DMS 273 (cell line): ENCODE measurements around the gene ME3.

ENCODE experiments used
- DNase-seq: peaks from one replicate; lab custom pipeline; 2025; ENCODE audit not compliant: unreplicated experiment; lab: John Stamatoyannopoulos, UW

The ME3 gene

DNA sequence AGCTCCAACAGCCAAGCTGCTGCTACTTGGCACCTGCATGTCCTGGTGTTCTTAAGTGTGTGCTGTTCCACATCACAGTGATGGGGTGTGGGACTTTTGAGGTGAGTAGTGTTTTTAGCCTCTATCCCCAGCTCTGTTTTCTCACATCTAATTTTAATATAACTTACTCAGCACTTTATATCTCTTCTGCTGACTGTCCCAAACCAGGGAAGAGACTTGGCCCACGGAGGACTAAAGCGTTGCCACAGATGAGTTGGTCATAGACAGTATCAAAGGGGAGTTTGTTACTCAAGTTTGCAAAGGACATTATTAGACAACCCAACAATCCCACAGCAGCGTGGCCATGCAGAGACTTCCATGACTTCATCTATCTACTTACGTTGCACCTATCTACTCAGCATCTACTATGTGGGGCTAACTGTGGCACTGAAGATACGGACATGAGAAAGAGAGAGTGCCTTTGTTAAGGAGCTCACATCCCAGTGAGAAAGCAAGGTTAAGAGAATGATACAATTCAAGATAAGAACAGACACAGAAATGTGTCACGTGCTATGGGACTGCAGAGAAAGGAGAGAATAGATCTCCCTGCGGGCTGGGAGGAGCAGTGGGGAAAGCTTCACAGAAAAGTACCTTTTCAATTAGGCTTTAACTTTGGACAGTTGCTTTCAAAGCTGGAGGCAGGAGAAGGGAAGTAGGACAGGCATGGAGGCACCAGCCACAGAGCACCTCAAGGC, 82.4 kb downstream of the ME3 start:
- DNase-seq: no peak

DNA sequence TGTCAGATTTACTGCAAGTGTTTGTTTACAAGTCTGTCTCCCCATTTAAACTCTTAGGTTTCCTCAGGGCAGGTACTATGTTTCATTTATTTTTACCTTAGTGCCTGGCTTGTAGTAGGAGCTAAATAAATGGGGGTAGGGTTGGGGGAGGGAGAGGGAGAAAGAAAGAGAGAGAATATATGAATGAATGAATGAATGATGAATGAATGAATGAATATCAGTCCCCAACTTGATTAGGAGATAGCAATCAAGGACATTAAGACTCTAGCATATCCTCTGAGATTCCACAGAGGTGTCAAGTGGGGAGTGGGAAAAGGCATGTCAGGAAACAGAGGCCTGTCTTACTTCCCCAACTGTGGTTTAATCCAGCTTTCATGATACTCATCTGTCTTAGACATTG, 83.2 kb downstream of the ME3 start:
- no peak for DNase-seq

DNA sequence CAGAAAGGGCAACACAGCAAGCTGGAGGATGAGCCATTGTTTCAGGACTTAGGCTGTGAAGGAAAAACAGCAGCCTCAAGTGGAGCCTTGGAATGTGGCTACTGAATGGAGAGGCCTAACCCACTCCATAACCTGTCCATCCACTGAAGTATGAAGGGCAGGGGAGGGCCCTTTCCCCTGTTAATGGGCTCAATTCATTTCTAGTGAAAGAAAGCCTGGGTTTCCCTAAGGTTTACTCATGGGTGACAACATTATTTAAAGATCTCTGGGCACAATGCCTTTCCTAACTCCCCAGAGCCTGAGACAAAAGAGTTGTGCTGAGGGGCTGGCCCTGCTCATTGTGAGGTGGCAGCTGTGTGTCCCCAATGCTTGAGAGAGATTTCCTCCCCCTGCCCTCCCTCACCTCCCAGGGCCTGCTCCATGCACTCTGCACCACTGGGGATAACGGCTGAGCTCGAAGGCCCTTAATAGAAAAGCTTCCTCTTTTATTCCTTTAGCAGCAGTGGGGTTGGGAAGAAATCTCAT, 83.8 kb downstream of the ME3 start:
- DNase-seq: no peak

DNA sequence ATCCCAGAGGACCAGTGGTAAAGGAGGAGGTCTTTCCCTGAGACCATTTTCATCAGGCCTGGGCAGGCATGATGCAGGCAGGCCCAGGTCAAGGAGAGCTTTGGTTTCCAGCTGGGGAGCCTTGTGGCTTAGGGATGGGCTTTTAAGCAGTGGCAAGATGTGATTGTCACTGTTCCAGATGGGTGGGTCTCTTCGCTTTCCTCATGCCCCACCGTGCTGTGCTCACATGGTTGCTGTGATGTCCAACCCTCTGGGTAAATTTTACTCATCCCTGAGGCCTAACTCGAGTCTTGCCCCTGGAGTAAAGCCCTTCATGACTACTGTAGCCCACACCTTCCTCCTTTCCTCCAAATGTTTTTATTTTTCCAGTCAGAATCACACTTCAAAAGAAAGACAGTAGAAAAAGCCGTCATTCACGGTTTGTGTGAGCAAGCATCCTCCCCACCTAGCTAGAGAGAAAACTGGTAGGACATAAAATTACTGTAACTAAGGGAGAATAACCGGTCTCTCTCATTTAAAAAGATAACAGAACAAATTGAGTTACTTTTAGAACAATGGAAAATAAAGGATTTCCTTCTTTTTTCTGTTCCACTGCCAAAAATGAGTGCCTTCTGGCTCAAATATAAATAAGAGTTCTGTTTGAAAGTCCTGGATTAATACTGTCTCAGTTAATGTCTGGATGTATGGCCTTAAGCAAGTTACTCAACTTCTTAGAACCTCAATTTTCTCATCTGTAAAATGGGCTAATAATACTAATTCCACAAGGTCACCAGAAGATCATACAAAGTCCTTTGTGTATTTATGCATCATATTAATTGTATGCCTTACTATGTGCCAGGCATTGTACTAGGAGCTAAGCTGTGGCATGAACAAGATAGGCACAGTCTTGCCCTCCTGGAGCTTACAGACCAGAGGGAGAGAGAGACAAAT, 84.9 kb downstream of the ME3 start:
- DNase-seq: peak; percentile 2

DNA sequence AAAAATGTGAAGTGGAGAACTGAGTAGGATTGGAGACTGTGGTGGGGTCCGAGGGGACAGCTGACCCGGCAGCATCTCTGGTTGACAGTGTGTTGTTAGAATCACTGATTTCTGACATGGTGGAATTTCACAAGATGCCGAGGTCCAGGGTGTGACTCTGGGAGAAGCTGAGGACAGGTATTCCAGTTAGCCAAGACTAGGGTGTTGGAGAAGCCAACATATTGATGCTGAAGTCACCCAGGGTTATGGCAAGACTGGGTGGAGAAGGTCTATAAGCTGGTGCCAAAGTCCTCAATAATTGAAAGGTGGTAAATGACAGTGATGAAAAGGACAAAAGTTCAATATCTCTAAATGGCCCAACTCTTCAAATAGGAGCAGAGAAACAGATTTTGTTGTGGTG, 86.1 kb downstream of the ME3 start:
- no peak for DNase-seq

DNA sequence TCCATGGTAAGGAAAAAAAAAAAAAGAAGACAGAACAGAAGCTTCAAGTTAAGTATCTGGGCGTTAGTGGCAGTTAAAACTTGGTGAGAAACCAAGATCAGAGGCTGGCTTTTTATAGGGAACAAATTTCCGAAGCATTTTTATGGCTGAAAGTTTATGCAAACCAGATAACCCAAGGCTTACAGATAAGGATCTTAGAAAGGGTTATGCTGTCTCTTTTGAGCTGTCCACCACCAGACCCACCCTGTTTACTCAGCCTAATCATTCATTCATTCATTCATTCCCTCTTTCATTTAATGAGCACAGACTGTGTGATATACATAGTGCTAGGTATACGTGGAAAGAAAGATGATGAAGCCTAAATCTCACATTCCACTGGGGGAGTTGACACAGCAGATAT, 89.5 kb downstream of the ME3 start:
- no peak for DNase-seq

DNA sequence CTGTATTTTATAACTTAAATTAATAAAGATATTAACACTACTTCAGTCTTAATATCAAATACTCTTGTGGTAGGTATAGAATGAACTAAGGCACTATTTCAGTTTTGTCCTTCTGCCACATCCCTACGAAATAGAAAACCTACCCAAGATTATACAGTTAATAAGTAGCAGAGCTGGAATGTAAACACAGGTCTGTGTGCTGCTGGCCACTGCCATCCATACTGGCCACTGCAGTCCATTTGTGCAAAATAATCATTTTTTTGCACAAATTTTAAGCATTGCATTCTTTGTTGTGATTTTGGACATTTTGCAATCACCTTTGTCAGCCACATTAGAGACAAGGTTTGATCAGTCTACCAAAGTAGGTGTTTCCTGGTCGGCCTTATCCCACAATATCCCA, 91.9 kb downstream of the ME3 start:
- DNase-seq: no peak

DNA sequence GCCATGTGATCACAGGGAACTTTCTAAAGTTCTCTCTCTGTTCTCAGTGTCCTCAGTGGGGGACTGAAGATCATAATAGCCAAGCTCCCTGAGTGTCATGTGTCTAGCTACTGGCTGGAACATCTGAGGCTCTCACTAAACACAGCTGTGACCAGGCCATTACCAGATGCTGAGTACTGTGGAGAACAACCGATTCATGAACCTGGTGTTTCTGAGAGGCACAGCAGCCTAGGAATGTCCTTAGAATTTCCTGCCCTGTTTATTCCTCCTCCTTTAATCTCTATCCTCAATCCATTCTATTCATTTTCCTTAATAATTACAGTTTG, 93.0 kb downstream of the ME3 start:
- peak; percentile 20 for DNase-seq

DNA sequence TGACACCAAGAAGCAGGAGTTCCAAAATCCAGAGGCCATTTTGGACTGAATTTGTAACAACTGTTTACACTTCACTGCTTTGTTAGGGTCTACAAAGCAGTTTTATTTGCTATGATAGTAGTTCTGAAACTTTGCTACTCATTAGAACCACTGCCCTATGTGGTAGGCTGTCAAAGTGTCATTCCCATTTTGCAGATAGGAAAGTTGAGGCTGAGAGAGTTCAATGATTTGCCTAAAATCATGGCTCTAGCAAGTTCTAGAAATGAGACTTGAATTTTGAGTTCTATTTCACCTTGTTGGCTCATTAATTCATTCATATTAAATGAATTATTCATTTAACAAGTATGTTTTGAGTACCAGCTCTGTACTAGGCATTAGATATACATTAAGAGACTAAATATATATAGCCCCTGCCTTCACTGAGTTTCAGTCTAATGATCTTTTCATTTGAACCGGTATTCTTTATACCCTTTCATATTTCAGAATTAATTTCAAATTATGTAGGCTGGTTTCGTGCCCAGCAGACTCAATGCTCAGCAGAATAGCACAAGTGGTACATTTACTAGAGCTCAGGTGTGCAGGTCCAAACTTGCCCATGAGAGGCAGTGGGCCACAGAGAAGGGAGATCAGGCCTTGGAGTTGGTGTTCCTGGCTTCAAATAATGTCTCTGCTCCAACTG, 93.5 kb downstream of the ME3 start:
- DNase-seq: peak; percentile 20

DNA sequence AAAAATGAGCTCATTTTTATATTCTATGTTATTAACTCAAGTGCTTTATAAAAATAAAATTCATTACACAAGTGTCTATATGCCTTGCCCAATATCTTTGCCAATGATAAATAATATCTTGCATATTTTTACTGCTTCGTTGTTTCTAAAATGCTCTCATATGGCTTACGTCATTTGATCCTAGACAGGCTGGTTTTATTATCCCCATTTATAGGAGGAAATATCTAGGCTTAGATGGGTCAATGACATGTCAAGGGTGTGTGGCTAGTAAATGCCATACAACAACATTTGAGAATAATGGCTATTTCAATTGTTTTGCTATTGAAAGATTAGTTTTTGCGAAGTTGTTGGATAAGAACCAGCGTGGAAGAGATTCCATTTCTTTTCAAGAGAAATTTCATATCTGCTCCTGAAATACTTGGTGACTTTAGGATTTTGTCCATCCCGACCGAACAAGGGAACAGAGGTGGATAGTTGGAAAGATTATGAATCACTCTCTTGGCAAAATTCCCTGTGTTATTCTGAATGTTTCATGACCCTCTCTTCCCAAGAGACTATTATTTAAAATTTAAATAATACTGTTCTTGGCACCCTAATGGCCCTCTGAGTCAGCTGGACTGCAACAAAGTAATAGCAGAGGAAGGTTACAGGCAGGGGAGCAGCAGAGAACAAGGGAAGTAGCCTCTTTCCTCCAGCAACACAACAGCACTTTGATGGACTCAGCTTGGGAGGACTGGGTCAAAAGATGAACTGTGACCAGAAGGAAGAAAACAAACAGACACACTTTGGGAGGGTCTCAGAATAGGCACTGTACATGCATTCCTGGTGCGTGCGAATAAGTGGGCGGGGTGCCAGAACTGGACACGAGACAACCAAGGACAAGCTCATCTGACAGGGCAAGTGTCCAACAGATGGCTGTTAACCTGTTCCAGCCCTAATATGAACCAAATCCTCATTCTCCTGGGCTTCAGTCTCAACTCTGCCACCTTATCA, 94.5 kb downstream of the ME3 start:
- peak; percentile 25 for DNase-seq

DNA sequence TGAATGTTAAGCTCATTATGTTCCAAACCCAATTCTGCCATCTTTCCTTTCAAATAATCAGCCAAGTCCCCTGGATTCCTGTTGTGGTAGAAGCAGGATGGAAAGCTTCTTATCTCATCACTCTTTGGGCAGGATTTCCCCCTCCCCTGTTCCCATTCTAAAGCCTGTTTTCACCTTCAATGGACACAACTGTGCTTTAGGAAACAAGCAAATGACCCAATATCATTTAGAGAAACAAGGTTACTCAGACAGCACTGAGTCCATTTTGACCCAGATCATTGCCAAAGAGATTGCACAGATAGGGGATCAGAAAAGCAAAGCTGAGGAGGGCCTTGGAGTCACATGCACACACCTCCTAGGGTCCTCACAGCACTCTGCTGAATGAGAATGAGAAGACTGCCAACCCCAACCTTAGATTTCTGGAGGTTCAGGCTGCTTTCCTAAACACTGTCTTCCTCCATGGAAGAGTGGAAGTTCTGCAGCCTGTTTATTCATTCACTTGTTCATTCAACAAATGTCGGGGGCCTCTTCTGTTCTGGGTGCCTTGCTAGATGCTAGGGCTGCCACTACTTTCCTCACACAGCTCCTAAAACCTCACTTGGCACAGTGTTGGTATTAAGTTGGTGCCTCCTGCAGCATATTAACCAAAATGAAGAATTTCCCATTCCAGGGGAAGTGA, 95.3 kb downstream of the ME3 start:
- DNase-seq: no peak

DNA sequence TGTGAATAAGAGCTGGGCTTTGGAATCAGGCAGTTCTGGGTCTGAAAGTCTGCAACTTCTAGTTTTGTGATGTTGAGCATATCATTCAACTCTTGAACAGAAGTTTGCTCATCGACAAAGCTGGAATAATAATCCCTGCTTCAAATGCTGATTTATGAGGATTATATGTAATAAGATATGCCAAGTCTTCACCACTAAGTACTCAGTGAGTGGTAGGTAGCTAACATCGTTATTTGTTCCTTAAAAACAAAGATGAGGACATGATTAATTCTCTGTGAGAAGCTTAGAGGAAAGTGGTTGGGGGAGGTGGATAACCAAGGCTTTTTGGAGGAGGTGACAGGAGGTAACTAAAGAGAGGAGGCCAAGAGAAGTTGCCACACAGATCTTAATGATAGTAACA, 96.5 kb downstream of the ME3 start:
- no peak for DNase-seq

DNA sequence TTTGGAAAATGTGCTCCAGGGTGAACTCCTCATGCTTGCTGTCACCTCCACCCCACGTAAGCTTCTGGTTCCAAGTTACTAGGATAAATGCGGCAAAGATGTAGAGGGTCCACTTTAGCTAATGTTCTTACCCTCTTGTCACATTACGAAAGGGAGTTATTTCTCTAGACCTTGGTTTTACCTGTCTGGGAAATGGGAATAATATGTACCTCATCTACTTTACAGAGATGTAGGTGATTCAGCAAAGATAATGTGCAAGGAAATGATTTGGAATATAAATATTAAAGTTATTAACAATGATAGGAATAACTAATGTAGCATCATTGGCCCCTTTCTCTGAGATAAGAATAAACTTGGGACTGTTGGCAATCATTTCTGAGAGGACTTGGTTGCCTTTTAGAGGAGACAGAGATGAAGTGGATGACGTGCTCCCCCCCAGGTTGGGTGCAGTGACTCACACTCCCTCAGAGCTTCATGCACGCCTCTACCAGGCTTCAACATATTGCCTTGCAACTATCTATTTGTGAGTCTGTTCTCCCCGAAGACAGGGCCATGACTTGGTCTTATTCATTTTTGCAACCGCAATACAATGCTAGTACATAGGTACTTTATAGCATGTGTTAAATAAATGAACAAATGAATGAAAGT, 97.1 kb downstream of the ME3 start:
- no peak for DNase-seq

DNA sequence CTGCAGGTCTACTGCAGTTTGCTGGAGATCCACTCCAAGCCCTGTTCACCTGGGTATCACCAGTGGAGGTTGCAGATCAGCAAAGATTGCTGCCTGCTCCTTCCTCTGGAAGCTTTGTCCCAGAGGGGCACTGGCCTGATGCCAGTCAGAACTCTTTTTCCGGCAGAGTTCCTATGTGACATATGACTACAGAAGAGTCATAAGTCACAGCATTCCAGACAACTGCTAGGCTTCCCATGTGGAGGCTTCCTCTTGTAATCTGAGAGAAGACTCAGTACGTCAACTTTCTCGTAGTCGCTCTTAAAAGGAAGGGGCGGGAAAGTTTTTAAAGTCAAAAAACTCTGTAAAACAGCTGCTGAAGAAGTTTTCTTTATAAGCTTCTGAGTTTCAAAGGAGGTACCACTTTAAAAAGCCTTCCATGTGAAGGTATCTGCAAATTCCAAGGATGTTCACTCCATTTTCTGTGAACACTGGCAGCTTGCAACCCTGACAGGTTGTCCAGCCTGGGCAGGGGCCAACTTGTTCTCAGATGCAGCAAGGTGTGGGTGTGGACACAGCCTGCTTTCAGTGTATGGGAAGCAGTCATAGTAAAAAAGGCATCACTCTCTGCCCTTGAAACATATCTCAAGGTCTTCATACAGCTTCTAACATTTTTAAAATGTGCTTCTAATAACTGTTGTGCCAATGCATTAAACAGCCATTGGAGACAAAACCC, 97.8 kb downstream of the ME3 start:
- peak; percentile 14 for DNase-seq

DNA sequence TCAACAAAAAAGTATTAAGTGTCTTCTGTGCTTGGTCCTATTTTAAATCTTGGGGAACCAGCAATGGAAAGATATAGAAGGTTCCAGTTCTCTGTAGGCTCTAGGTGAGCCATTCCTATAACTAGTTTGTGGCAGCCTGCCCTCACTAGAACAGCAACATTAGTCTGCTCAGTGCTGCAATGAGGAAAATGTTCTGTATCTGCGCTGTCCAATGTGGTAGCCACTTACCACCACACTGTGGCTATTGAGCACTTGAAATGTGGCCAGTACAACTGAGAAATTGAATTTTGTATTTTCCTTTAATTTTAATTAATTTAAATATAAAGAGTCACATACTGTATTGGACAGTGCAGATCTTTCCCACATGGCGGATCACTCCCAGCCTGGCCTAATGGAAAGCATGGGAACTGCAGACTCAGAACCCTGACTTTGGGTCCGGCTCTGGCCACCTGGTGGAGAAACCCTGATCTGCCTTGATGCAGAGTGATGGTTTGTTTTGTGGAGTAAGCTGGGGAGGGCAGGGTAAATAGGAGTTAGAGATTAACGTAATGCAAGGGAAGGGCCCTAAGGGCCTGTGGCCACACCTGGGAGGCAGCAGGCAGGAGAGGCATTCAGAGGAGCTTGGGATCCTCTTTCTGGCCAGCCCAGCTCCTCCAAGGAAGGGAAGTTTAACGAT, 101.0 kb downstream of the ME3 start:
- peak; percentile 59 for DNase-seq

DNA sequence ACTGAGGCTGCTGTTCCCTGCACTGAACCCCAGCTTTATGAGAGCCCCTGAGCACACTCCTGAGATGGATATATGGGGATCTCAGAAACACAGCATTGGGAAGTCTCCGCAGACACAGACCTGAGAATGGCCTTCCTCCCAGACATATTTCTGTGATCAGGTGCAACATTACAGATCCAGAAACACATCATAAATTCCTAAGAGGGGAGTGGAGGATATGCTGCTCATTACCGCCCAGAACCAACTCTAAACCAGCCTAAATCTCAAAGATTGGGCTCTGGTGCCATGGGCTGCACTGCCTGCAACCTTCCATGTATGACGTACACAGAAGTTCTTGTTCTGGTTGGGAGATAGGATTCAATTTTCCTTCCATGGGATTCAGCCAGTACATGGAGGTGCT, 102.0 kb downstream of the ME3 start:
- no peak for DNase-seq

DNA sequence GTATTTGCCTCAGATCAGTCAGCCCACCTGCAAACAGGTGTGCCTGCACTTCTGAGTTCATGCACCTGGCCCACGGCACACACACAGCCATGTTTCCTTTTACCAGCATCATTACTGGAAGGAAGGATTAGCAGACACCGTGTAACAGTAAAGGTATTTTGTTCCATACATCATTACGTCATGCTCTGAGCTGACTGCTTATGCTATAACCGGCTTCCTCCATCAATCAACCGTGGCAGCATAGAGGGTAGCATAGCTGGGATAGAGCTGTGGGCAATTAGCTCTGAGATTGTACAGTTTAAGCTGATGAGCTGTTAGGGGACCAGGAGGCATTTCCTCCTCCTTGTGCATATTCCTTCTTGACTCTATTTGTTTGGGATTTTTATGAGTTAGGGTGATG, 102.4 kb downstream of the ME3 start:
- no peak for DNase-seq

DNA sequence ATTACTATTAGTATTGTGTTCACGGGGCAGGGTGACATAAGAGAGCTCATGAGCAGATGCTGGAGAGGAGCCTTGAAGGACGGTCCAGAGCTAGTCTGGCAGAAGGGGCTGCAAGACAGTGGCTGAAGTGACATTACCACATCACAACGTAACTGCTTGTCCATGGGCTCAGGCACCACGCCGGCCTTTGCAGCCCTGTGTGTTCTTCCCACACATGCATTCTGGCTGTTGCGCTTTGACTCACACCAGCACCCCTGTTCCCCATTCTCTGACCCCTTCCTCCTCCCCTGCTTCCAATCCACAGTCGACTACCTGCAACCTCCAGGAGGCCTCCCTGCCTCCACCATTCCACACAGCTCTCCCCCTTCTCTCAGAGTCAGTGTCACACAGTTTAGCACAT, 103.3 kb downstream of the ME3 start:
- DNase-seq: no peak
